Upper lobe of right lung (tissue), 1 donor: ENCODE results near the gene RUNDC3A. TPM values are rescaled to one million over a fixed set of nuclear protein-coding genes. Genes with fewer than 3 reads are reported as not detected.
"Not testable (repeated sequence)": the region's sequence is repeated elsewhere in the genome, so short reads cannot be mapped to it uniquely, and the experiment has no call there.

Source experiments
- ATAC-seq: fragments of 200-7000 bp; cut with Tn5 transposase; one replicate; pipeline ENCODE4 v1.9.1; 2020; ENCODE audit warnings: mild to moderate bottlenecking, moderate library complexity
- DNase-seq: peaks from one replicate; pipeline ENCODE4 v3.0.0-alpha.2; 2020
- H3K27ac ChIP-seq: fragments of 200-600 bp; one replicate; pipeline ENCODE4 v1.8.0; 2022
- H3K27me3 ChIP-seq: fragments of 200-600 bp; one replicate; pipeline ENCODE4 v1.8.0; 2022; ENCODE audit warnings: mild to moderate bottlenecking
- H3K36me3 ChIP-seq: fragments of 200-600 bp; one replicate; pipeline ENCODE4 v1.8.0; 2022
- H3K4me1 ChIP-seq: fragments of 200-600 bp; one replicate; pipeline ENCODE4 v1.8.0; 2022
- H3K4me3 ChIP-seq: fragments of 200-600 bp; one replicate; pipeline ENCODE4 v1.8.0; 2022; ENCODE audit warnings: mild to moderate bottlenecking
- H3K9me3 ChIP-seq: fragments of 200-600 bp; one replicate; pipeline ENCODE4 v1.8.0; 2022
- intact Hi-C: fragments of 100-400 bp; cut with DNase I; formaldehyde crosslinking; loops from one replicate; pipeline ENCODE4 v1.11.0; 2022
- total RNA-seq: library from RNA; stranded (reverse); fragmentation: NEBNext Ultra II Directional; extraction: Animal tissue kit (Norgen Biotek cat#: 25700); gene quantifications from one replicate; pipeline ENCODE4 v1.2.1, GENCODE V29; 2021
- TF ChIP-seq, protein P1 (sequence below): fragments of 200-600 bp; IDR thresholded peaks from one replicate; pipeline ENCODE4 v1.8.0; 2022; ENCODE audit warnings: antibody characterized with exemption
- donor health status: DM: no; HTN: yes; CAD: no; lungs with severe emphysema.

RUNDC3A gene
- total RNA-seq, 1 donor from 2014 or later, result 0.32 TPM

DNA sequence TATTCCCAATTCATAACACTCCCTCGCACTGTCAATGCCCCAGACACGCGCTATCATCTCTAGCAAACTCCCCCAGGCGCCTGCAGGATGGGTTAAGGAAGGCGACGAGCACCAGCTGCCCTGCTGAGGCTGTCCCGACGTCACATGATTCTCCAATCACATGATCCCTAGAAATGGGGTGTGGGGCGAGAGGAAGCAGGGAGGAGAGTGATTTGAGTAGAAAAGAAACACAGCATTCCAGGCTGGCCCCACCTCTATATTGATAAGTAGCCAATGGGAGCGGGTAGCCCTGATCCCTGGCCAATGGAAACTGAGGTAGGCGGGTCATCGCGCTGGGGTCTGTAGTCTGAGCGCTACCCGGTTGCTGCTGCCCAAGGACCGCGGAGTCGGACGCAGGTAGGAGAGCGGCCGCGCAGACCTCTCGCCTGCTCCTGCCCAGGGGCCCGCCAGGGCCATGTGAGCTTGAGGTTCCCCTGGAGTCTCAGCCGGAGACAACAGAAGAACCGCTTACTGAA lies 36.6 kb downstream of the RUNDC3A start, which contains the start of gene GRN:
GRN (plus strand) TSS at position 364 of the 515 bp plus-strand sequence. CDS start 3,863 bp downstream, outside the sequence.
- Histone ChIP-seq H3K9me3 (no peaks in the 10 kb centered on the region), H3K4me3 (peak within 1 kb of the TSS; percentile 96), H3K36me3 (peaks cover 10% of the 10 kb centered on the region), H3K27ac (peak within 1 kb of the TSS; percentile 86), H3K4me1 (peaks cover 6% of the 10 kb centered on the region), H3K27me3 (no peaks in the 10 kb centered on the region)
- ATAC-seq, result peak; percentile 96
- TF ChIP-seq, protein P1, sequence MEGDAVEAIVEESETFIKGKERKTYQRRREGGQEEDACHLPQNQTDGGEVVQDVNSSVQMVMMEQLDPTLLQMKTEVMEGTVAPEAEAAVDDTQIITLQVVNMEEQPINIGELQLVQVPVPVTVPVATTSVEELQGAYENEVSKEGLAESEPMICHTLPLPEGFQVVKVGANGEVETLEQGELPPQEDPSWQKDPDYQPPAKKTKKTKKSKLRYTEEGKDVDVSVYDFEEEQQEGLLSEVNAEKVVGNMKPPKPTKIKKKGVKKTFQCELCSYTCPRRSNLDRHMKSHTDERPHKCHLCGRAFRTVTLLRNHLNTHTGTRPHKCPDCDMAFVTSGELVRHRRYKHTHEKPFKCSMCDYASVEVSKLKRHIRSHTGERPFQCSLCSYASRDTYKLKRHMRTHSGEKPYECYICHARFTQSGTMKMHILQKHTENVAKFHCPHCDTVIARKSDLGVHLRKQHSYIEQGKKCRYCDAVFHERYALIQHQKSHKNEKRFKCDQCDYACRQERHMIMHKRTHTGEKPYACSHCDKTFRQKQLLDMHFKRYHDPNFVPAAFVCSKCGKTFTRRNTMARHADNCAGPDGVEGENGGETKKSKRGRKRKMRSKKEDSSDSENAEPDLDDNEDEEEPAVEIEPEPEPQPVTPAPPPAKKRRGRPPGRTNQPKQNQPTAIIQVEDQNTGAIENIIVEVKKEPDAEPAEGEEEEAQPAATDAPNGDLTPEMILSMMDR, result no peak
- DNase-seq, result peak; percentile 93
- intact Hi-C loops, result no loop called here

DNA sequence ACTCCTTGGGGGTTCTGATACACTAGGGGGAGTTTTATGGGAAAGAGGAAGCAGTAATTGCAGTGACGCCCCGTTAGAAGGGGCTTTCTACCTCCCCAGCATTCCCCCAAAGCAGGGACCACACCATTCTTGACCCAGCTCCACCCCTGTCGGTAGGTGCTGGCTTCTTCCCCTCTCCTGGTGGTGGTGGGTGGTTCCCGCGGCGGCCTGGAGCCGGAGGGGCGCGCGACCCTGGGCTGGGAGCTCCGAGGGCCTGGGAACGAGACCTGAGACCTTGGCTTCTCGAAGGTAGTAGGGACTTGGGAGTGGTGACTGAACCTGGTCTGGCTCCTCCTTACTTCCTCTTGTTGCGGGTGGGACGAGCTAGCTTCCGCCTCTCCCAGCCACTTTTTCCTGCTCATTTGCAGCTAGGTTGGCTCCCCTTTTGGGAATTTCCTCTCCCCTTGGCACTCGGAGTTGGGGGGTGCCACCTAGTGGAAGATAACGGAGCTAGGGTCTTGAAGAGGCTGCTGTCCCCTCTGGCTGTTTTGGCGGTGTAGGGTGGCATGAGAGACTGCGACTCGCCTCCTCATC lies 37.1 kb downstream of the RUNDC3A start:
- Histone ChIP-seq H3K4me3 (peak overlapping the region; percentile 96), H3K27me3 (no peaks in the 10 kb centered on the region), H3K4me1 (peaks cover 6% of the 10 kb centered on the region), H3K27ac (peak overlapping the region; percentile 86), H3K9me3 (no peaks in the 10 kb centered on the region), H3K36me3 (peaks cover 13% of the 10 kb centered on the region)
- TF ChIP-seq, protein P1, result peak; percentile 43
- ATAC-seq (peak; percentile 43), DNase-seq (no peak)
- intact Hi-C loops, result no loop called here

DNA sequence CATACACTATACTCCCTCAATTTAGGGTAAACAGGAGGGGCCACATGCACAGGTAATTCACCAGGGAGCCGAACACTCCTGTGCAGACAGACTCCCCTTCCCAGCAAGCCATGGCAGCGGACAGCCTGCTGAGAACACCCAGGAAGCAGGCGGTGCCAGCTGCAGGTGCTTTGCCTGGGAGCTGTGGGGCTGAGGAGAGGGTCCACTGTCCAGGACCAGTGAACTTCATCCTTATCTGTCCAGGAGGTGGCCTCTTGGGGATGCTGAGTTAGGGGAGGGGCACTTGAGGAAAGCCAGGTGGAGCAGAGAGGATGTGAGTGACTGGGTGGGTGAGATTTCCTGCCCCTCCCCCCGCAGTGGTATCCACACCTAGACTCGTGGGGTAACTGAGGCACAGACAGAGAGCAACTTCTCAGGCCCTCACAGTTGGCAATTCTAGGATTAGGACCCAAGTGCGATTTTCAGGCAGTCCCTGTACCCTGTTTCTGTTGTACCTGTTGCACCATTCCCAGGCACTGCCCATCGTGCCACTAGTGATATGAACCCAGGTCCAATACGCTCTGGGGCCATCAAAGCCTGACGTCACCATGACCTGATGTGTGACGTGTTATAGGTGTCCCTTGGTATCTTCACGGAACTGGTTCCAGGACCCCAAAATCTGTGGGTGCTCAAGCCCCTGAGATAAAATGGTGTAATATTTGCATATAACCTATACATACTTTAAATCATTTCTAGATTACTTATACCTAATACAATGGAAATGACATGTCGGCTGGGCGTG lies 37.9 kb downstream of the RUNDC3A start:
- no peaks in the 10 kb centered on the region for H3K9me3 ChIP-seq
- intact Hi-C loops, result no loop called here
- peak overlapping the region; percentile 86 for H3K27ac ChIP-seq
- DNase-seq (no peak), ATAC-seq (no peak)
- peaks cover 20% of the 10 kb centered on the region for H3K36me3 ChIP-seq
- peaks cover 6% of the 10 kb centered on the region for H3K4me1 ChIP-seq
- TF ChIP-seq, protein P1, result no peak
- H3K27me3 ChIP-seq, result no peaks in the 10 kb centered on the region
- peak overlapping the region; percentile 96 for H3K4me3 ChIP-seq

DNA sequence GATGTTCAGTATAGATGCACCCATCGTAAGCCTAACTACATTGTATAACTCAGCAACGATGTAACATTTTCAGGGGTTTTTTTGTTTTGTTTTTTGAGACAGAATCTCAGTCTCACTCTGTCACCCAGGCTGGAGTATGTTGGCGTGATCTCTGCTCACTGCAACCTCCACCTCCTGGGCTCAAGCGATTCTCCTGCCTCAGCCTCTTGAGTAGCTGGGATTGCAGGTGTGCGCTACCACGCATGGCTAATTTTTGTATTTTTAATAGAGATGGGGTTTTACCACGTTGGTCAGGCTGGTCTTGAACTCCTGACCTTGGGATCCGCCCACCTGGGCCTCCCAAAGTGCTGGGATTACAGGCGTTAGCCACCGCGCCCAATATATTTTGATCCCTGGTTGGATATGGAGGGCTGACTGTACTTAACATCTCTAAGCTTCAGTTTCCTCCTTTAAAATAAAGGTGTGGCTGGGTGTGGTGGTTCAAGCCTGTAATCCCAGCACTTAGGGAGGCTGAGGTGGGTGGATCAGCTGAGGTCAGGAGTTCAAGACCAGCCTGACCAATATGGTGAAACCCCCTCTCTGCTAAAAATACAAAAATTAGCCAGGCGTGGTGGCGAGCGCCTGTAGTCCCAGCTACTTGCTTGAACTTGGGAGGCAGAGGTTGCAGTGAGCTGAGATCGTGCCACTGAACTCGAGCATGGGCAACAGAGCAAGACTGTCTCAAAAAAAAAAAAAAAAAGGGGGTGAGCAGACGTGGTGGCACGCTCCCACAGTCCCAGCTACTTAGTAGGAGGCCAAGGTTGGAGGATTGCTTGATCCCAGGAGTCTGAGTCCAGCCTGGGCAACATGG lies 39.0 kb downstream of the RUNDC3A start:
- H3K9me3 ChIP-seq, intact Hi-C loops, DNase-seq, H3K4me1 ChIP-seq, ATAC-seq, H3K27me3 ChIP-seq, H3K27ac ChIP-seq, H3K4me3 ChIP-seq: not testable (repeated sequence)
- peaks cover 32% of the 10 kb centered on the region for H3K36me3 ChIP-seq

DNA sequence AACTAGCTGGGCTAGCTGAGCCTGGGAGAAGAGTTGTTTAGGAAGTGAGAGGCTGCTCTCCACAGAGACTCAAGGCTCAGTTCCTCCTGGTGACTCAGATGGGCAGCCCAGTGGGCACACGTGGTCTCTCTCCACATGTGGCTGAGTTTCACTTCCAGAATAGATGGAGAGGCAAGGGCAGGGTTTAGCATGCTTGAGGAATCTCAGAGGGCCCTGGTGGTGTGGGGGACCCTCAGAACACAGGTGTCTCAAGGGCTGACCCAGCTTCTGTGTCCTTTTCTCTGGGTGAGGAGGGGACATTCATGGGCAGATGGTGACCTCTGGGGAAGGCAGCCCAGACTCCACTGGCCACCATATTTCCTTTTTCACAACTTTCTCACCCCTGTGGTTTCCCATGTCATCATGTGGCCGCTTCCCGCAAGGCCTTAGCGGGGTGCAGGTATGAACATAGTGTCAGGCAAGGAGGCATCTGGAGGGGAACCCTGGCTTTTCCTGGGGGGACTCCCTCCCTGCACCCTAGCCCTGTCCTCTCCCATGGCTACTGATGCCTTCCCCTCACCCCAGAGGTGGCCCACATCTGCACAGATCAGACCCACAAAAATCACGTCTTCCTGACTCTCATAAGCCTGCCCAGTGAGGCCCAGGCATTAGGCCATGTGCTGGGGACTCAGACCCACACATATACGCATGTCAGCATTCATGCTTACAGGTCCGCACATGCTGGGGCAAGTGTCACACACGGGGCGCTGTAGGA lies 40.0 kb downstream of the RUNDC3A start:
- ATAC-seq (peak; percentile 58), DNase-seq (peak; percentile 76)
- Histone ChIP-seq H3K27ac (no peak overlapping the region), H3K9me3 (no peaks in the 10 kb centered on the region), H3K4me1 (peaks cover 6% of the 10 kb centered on the region), H3K27me3 (no peaks in the 10 kb centered on the region), H3K4me3 (no peak overlapping the region), H3K36me3 (peaks cover 39% of the 10 kb centered on the region)
- TF ChIP-seq, protein P1, result no peak
- intact Hi-C loops, result no loop called here
